ENCODE results near the gene ZC3H18.

DNA sequence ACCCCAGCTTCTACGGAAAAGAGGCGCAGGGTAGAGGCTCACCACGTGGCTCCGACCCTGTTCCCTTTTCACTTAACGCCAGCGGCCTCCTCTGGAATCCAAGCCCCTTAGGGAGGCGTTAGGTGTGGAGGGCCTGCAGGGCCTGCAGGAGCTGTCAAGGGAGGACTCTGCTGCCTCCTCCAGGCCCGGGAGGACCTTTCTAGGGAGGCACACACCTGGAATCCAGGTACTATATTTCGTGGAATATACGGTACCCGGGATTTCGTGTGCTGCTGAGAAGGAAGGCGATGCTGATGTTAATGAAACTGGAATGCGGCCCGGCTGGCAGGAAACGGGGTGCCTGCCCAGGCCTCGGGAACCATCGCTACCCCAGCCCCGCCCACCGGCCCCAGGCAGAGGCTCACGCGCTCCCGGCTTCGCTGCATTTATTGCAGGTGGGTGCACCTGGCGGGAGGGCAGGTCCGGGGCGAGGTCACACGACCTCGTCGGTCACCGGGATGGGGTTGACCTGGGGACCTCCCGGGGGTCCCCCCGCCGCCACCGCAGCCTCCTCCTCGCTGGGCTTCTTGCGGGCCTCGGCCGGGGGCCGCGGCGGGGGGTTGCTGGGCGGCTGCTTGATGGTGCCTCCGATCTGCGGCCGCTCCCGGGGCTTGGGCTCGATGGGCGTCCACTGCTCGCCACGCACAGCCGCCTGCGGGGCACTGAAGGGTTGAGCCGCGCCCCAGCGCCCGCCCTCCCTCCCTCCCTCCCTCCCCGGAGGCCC is 72.9 kb downstream of the ZC3H18 start:
- TF ChIP-seq, protein P1, sequence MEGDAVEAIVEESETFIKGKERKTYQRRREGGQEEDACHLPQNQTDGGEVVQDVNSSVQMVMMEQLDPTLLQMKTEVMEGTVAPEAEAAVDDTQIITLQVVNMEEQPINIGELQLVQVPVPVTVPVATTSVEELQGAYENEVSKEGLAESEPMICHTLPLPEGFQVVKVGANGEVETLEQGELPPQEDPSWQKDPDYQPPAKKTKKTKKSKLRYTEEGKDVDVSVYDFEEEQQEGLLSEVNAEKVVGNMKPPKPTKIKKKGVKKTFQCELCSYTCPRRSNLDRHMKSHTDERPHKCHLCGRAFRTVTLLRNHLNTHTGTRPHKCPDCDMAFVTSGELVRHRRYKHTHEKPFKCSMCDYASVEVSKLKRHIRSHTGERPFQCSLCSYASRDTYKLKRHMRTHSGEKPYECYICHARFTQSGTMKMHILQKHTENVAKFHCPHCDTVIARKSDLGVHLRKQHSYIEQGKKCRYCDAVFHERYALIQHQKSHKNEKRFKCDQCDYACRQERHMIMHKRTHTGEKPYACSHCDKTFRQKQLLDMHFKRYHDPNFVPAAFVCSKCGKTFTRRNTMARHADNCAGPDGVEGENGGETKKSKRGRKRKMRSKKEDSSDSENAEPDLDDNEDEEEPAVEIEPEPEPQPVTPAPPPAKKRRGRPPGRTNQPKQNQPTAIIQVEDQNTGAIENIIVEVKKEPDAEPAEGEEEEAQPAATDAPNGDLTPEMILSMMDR (conservative IDR thresholded peaks at IDR 0.05; ENCODE audit: low read depth, low read length) = no peak
- TF ChIP-seq, protein P2, sequence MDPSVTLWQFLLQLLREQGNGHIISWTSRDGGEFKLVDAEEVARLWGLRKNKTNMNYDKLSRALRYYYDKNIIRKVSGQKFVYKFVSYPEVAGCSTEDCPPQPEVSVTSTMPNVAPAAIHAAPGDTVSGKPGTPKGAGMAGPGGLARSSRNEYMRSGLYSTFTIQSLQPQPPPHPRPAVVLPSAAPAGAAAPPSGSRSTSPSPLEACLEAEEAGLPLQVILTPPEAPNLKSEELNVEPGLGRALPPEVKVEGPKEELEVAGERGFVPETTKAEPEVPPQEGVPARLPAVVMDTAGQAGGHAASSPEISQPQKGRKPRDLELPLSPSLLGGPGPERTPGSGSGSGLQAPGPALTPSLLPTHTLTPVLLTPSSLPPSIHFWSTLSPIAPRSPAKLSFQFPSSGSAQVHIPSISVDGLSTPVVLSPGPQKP (IDR thresholded peaks at IDR 0.05; ENCODE audit: borderline replicate concordance, low read depth, low read length) = no peak
